Glomerular visceral epithelial cell (primary cell): ENCODE data around the gene FEN1.

ENCODE experiments used
- DNase-seq: peaks from one replicate; pipeline ENCODE4 v3.0.0-alpha.2; 2016; ENCODE audit errors: extremely low spot score

Gene FEN1

GRCh38 chr11:61795459-61795858, 2.7 kb downstream of the FEN1 start:
- no peak for DNase-seq

GRCh38 chr11:61795876-61796526, 3.3 kb downstream of the FEN1 start:
- no peak for DNase-seq

GRCh38 chr11:61797263-61797944, 4.7 kb downstream of the FEN1 start:
- peak; percentile 74 for DNase-seq

- no peak for DNase-seq
Observed at GRCh38 chr11:61799665-61800284, 7.1 kb downstream of the FEN1 start.

- no peak for DNase-seq
Observed at GRCh38 chr11:61800331-61801281, 7.9 kb downstream of the FEN1 start.

GRCh38 chr11:61802605-61803004, 9.9 kb downstream of the FEN1 start:
- DNase-seq: no peak

- DNase-seq: no peak
Observed at GRCh38 chr11:61803889-61804647, 11.4 kb downstream of the FEN1 start.

GRCh38 chr11:61805146-61805545, 12.4 kb downstream of the FEN1 start:
- DNase-seq: no peak

GRCh38 chr11:61806785-61807184, 14.1 kb downstream of the FEN1 start:
- DNase-seq: no peak

- DNase-seq: no peak
Observed at GRCh38 chr11:61810671-61811175, 18.0 kb downstream of the FEN1 start.

GRCh38 chr11:61811831-61812230, 19.1 kb downstream of the FEN1 start:
- no peak for DNase-seq

GRCh38 chr11:61812736-61813411, 20.2 kb downstream of the FEN1 start:
- no peak for DNase-seq

GRCh38 chr11:61814247-61814957, 21.7 kb downstream of the FEN1 start:
- peak; percentile 34 for DNase-seq

- peak; percentile 96 for DNase-seq
Observed at GRCh38 chr11:61814958-61815789, 22.5 kb downstream of the FEN1 start.

- DNase-seq: peak; percentile 81
Observed at GRCh38 chr11:61815790-61816735, 23.4 kb downstream of the FEN1 start.

GRCh38 chr11:61816736-61817455, 24.2 kb downstream of the FEN1 start, which contains the start of gene FADS1:
Gene FADS1, minus strand, starts transcription at chr11:61817003. Its CDS starts 74 bp downstream, at chr11:61816929.
- peak; percentile 96 for DNase-seq
